Thyroid gland (tissue), 4 donors: ENCODE results near the gene CBFA2T2. TPM values are rescaled to one million over a fixed set of nuclear protein-coding genes. Genes with fewer than 3 reads are reported as not detected.

Experiments
- DNase-seq, 2 donors: peaks; one replicate each; pipeline ENCODE4 v3.0.0-alpha.2; 2019
- H3K27ac ChIP-seq, 3 donors: fragments of 200-600 bp; sonication (generic); 1 replicate in 2 of 3; 2 replicates in 1 of 3; pipeline ENCODE4 v1.5.1; 2016 to 2019; ENCODE audit warnings: mild to moderate bottlenecking in 1 of 3, moderate library complexity in 1 of 3
- H3K27me3 ChIP-seq: fragments of 200-600 bp; sonication (generic); one replicate; pipeline ENCODE4 v1.5.1; 2019
- H3K36me3 ChIP-seq, 2 donors: fragments of 200-600 bp; sonication (generic); one replicate each; pipeline ENCODE4 v1.5.1; 2016 to 2019
- H3K4me1 ChIP-seq, 2 donors: fragments of 200-600 bp; sonication (generic); one replicate each; pipeline ENCODE4 v1.5.1; 2017 to 2019
- H3K4me3 ChIP-seq, 3 donors: fragments of 200-600 bp; sonication (generic); replicated peaks in 1 of 3; 1 replicate in 2 of 3; 2 replicates in 1 of 3; pipeline ENCODE4 v1.5.1; 2016; ENCODE audit warnings: mild to moderate bottlenecking in 1 of 3
- H3K9me3 ChIP-seq: fragments of 200-600 bp; sonication (generic); one replicate; pipeline ENCODE4 v1.5.1; 2017
- POLR2A ChIP-seq, 2 donors: fragments of 450-650 bp; IDR thresholded peaks; one replicate each; pipeline ENCODE4 v1.6.1; 2017; ENCODE audit warnings: antibody characterized with exemption in 2 of 2, mild to moderate bottlenecking in 2 of 2, moderate library complexity in 1 of 2
- WGBS, 2 donors: methylation state at CpG; one replicate each; pipeline ENCODE4 v1.1.5; 2017; 5-methylcytosine and 5-hydroxymethylcytosine counted together
- intact Hi-C: fragments of 100-400 bp; cut with DNase I; formaldehyde crosslinking; loops from one replicate; pipeline ENCODE4 v1.15.1; 2023
- total RNA-seq, 4 donors: library from RNA; depleted of rRNA; stranded (reverse); fragments of >200 nt; gene quantifications; one replicate each; pipeline ENCODE4 v1.2.3, GENCODE V29; 2016
- TF ChIP-seq, protein P1 (sequence below), 6 experiments: fragments of 200-600 bp in 3 of 6; fragments of 450-650 bp in 3 of 6; sonication (generic) in 3 of 6; IDR thresholded peaks; one replicate each; pipeline ENCODE4 v1.5.1; 2016 to 2019; ENCODE audit warnings: antibody characterized with exemption in 6 of 6, mild to moderate bottlenecking in 2 of 6, inconsistent platforms in 1 of 6, moderate library complexity in 1 of 6

CBFA2T2 gene
- total RNA-seq, 4 donors from 2014 or later = 29.7 to 57.3 (median 35.8) TPM

DNA sequence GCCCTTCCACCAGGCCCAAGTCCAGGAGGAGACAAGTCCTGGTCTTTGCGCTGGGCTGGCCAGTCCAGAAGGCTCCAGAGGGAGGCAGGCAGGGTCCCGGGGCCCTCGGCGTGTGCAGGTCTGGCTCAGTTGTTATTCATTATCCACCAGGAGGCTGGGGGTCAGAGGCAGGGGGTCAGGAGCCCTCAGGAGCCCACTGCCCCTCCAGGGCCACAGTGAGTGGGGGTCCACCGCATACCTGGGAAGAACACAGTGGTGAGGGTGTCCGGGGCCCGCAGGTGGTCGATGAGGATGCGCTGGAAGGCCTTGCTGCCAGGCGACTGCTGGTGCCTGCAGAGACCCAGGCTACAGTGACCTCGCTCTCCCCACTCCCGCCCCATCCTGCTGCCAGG is 167.8 kb downstream of the CBFA2T2 start:
- peak in 1 of 2 donors; percentile 13 for TF ChIP-seq POLR2A (IDR thresholded peaks at IDR 0.05)
- TF ChIP-seq, protein P1, sequence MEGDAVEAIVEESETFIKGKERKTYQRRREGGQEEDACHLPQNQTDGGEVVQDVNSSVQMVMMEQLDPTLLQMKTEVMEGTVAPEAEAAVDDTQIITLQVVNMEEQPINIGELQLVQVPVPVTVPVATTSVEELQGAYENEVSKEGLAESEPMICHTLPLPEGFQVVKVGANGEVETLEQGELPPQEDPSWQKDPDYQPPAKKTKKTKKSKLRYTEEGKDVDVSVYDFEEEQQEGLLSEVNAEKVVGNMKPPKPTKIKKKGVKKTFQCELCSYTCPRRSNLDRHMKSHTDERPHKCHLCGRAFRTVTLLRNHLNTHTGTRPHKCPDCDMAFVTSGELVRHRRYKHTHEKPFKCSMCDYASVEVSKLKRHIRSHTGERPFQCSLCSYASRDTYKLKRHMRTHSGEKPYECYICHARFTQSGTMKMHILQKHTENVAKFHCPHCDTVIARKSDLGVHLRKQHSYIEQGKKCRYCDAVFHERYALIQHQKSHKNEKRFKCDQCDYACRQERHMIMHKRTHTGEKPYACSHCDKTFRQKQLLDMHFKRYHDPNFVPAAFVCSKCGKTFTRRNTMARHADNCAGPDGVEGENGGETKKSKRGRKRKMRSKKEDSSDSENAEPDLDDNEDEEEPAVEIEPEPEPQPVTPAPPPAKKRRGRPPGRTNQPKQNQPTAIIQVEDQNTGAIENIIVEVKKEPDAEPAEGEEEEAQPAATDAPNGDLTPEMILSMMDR (IDR thresholded peaks at IDR 0.05) = no peak
- peaks cover 12 to 17% of the 10 kb centered on the region in 2 donors for H3K36me3 ChIP-seq
- H3K27me3 ChIP-seq = no peaks in the 10 kb centered on the region
- no peaks in the 10 kb centered on the region for H3K9me3 ChIP-seq
- no peak overlapping the region for H3K27ac ChIP-seq
- intact Hi-C loops = no loop called here
- 96 to 100% methylated on average over 5 to 8 of the region's 12 CpGs for WGBS, 2 donors
- no peak overlapping the region for H3K4me3 ChIP-seq
- H3K4me1 ChIP-seq = peaks cover 3 to 9% of the 10 kb centered on the region in 2 donors
- DNase-seq = no peak

DNA sequence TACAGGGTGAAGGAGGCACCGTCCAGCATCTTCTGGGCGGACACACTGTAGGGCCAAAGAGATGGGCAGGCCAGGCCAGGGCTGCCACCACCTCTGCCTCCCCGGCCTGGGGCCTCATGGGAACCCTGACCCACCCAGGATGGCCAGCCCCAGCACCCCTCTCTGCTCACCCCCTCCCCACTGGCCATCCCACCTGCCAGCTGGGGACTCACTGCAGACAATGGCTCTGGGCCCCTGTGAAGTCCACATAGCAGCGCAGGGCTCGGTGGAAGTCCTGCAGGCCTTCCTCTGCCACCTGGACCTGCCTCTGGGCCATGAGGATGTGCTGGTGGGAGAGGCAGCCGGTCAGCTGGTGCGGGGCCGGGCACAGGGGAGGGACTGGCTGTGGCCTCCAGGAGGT is 168.6 kb downstream of the CBFA2T2 start:
- Histone ChIP-seq H3K27ac (no peak overlapping the region), H3K4me3 (no peak overlapping the region), H3K27me3 (no peaks in the 10 kb centered on the region), H3K9me3 (no peaks in the 10 kb centered on the region), H3K36me3 (peaks cover 12 to 17% of the 10 kb centered on the region in 2 donors), H3K4me1 (peaks cover 6 to 9% of the 10 kb centered on the region in 2 donors)
- TF ChIP-seq, protein P1 (IDR thresholded peaks at IDR 0.05) = no peak
- TF ChIP-seq POLR2A (IDR thresholded peaks at IDR 0.05) = no peak
- WGBS, 2 donors = 95 to 100% methylated on average over 4 to 8 of the region's 8 CpGs
- no peak for DNase-seq
- intact Hi-C loops = no loop called here

DNA sequence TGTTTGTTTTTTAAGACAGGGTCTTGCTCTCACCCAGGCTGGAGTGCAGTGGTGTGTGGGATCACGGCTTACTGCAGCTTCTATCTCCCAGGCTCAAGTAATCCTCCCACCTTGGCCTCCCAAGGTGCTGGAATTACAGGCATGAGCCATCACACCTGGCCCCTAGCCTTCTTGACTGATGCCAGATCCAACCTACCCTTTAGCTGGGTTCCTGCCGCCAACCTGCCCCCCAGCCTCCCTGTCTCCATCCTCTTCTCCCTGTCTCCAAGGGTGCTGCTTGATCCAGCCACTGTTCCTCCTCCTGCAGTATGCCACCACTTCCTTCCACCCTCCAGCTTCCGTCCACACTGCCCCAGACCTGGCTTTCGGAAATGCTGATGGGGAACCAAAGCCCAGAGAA is 169.0 kb downstream of the CBFA2T2 start:
- intact Hi-C loops = no loop called here
- 96 to 98% methylated on average over 4 of the region's 4 CpGs for WGBS, 2 donors
- Histone ChIP-seq H3K27ac (no peak overlapping the region), H3K27me3 (no peaks in the 10 kb centered on the region), H3K4me1 (peaks cover 4 to 8% of the 10 kb centered on the region in 2 donors), H3K9me3 (no peaks in the 10 kb centered on the region), H3K36me3 (peaks cover 12 to 17% of the 10 kb centered on the region in 2 donors), H3K4me3 (no peak overlapping the region)
- DNase-seq = no peak
- TF ChIP-seq, protein P1 (IDR thresholded peaks at IDR 0.05) = no peak
- TF ChIP-seq POLR2A (IDR thresholded peaks at IDR 0.05) = no peak

DNA sequence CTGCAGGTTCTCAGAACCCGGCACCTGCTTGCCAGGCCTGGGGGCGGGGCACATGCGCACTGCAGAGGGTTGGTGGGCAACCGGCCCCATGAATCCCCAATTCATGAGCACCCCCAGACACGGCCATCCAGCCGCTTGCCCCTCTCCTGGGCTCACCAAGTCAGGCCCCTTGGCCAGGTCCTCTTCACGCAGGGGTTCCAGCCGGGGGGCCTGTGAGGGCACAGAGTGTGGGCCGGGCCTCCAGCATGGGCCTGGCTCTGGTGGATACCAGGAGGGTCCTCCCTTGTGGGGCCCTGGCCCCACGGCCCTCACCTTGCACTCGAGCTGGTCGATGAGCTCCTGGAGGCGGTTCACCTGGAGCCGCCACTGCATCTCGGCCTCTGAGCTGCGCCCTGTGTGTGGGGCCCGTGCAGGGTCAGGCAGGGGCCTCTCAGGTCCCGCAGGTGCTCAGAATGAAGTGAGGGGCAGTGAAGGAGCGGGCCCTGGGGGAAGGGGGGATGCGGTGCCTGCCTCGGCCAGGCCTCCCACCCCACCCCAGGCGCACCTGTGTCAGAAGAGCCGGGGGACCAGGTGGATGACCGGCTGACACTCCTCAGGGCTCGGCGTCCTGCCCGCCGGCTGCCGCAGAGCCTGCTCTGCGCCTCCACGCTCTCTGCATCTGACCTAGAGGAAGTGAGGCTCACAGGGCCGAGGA is 169.6 kb downstream of the CBFA2T2 start:
- Histone ChIP-seq H3K4me3 (no peak overlapping the region), H3K4me1 (peaks cover 4 to 11% of the 10 kb centered on the region in 2 donors), H3K36me3 (peaks cover 12 to 17% of the 10 kb centered on the region in 2 donors), H3K27me3 (no peaks in the 10 kb centered on the region), H3K9me3 (no peaks in the 10 kb centered on the region), H3K27ac (no peak overlapping the region)
- intact Hi-C loops = no loop called here
- no peak for DNase-seq
- WGBS, 2 donors = 92% methylated on average over 22 of the region's 32 CpGs; no CpG with 5 or more reads in 1 of the 2 donors
- TF ChIP-seq POLR2A (IDR thresholded peaks at IDR 0.05) = no peak
- TF ChIP-seq, protein P1 (IDR thresholded peaks at IDR 0.05) = no peak

DNA sequence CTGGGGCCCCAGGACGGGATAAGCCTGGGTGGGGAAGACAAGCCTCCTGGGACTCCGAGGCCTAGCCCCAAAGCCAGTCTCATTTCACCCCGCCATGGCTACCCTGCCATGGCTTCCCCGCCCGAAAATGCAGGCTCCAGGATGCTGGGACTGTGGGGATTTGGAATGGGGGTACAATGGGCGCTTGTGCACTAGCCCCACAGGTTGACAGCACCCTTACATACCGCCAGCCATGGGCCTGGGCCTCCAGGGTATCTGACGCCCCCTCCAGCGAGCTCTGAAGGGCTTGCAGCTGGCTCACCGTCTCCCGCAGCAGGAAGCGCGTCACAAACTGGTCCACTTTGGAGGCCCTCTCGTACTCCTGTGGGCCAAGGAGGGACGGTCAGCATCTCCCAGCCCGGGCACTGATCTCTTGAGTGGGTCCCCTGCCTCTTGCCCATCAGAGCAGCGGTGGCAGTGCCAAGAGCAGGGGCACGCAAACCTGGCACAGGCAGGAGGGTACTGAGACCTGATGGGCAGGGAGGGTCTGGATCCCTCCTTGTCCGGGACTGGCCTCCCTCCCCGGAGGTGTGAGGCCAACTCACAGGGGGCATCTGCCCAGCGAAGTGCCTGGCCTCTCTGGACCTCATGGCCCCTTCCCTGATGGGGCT is 170.3 kb downstream of the CBFA2T2 start:
- DNase-seq = no peak
- Histone ChIP-seq H3K4me1 (peaks cover 4 to 11% of the 10 kb centered on the region in 2 donors), H3K36me3 (peaks cover 12 to 17% of the 10 kb centered on the region in 2 donors), H3K4me3 (no peak overlapping the region), H3K9me3 (no peaks in the 10 kb centered on the region), H3K27ac (no peak overlapping the region), H3K27me3 (no peaks in the 10 kb centered on the region)
- intact Hi-C loops = no loop called here
- 83 to 96% methylated on average over 8 to 21 of the region's 21 CpGs for WGBS, 2 donors
- TF ChIP-seq POLR2A (IDR thresholded peaks at IDR 0.05) = no peak
